ENCODE measurements around the gene ABCC11.

ABCC11 gene

GRCh38 chr16:48206594-48207242, 40.6 kb downstream of the ABCC11 start:
- H3K4me3 ChIP-seq (ENCODE audit: low read depth in 1 of 2, low read length in 2 of 2): no peak overlapping the region
- H3K4me1 ChIP-seq (ENCODE audit: control insufficient read depth in 1 of 2, insufficient read depth in 2 of 2, low read length in 2 of 2): peaks cover 12 to 29% of the 10 kb centered on the region in 2 donors
- no peaks in the 10 kb centered on the region for H3K9me3 ChIP-seq (ENCODE audit: control insufficient read depth in 1 of 2, low read length in 2 of 2)
- H3K9ac ChIP-seq (ENCODE audit: low read depth in 1 of 2, low read length in 2 of 2): no peak overlapping the region
- H3K27ac ChIP-seq (ENCODE audit: low read depth, low read length): no peak overlapping the region
- no peaks in the 10 kb centered on the region for H3K27me3 ChIP-seq (ENCODE audit: control insufficient read depth in 1 of 2, insufficient read depth in 2 of 2, low read length in 2 of 2)
- no peaks in the 10 kb centered on the region for H3K36me3 ChIP-seq (ENCODE audit: control insufficient read depth in 1 of 2, insufficient read depth in 2 of 2, low read length in 2 of 2)

- Histone ChIP-seq H3K9me3 (ENCODE audit: control insufficient read depth in 1 of 2, low read length in 2 of 2) (no peaks in the 10 kb centered on the region), H3K9ac (ENCODE audit: low read depth in 1 of 2, low read length in 2 of 2) (no peak overlapping the region), H3K4me1 (ENCODE audit: control insufficient read depth in 1 of 2, insufficient read depth in 2 of 2, low read length in 2 of 2) (peaks cover 12 to 32% of the 10 kb centered on the region in 2 donors), H3K27ac (ENCODE audit: low read depth, low read length) (no peak overlapping the region), H3K27me3 (ENCODE audit: control insufficient read depth in 1 of 2, insufficient read depth in 2 of 2, low read length in 2 of 2) (no peaks in the 10 kb centered on the region), H3K4me3 (ENCODE audit: low read depth in 1 of 2, low read length in 2 of 2) (no peak overlapping the region), H3K36me3 (ENCODE audit: control insufficient read depth in 1 of 2, insufficient read depth in 2 of 2, low read length in 2 of 2) (no peaks in the 10 kb centered on the region)
These were observed 42.6 kb downstream of the ABCC11 start for GRCh38 chr16:48204825-48205151.

DNA sequence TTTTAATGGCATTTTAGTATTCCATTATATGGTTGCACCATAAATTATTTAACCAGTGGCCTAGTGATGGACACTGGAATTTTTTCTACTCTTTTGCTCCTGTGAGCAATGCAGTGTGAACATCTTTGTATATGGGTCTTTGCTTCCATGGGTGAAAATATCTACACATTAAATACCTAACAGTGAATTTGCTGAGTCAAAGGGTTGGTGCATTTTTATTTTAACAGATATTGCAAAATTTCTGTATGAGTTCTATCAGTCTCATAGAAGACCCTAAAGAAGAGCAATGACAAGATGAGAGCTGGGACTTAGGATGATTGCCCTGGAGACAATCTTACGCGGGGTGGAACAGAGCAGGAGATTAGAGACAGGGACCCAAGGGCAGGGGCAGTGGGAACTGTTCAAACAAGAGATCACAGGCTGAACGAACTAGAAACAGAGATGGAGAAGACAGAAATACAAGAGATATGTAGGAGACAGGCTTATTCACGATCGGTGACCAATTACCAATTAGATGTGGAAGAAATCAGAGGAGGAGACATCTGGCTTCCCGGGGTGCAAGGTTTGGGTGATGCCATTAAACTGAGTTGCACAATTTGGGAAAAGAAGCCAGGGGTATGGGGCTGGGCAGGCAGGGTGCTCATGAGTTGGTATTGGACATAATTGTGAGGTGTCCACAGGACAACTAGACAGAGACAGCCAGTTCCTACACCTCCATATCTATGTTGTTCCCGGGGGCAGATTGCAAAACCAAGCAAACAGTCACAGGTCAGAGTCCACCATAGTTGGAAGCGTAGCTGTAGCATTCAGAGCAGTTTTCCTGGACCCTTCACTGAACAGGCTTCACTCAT, 43.1 kb downstream of the ABCC11 start:
- H3K36me3 ChIP-seq (ENCODE audit: control insufficient read depth in 1 of 2, insufficient read depth in 2 of 2, low read length in 2 of 2): no peaks in the 10 kb centered on the region
- no peaks in the 10 kb centered on the region for H3K27me3 ChIP-seq (ENCODE audit: control insufficient read depth in 1 of 2, insufficient read depth in 2 of 2, low read length in 2 of 2)
- H3K4me1 ChIP-seq (ENCODE audit: control insufficient read depth in 1 of 2, insufficient read depth in 2 of 2, low read length in 2 of 2): peaks cover 12 to 32% of the 10 kb centered on the region in 2 donors
- no peak overlapping the region for H3K27ac ChIP-seq (ENCODE audit: low read depth, low read length)
- no peaks in the 10 kb centered on the region for H3K9me3 ChIP-seq (ENCODE audit: control insufficient read depth in 1 of 2, low read length in 2 of 2)
- no peak overlapping the region for H3K9ac ChIP-seq (ENCODE audit: low read depth in 1 of 2, low read length in 2 of 2)
- H3K4me3 ChIP-seq (ENCODE audit: low read depth in 1 of 2, low read length in 2 of 2): no peak overlapping the region

- Histone ChIP-seq H3K27ac (ENCODE audit: low read depth, low read length) (no peak overlapping the region), H3K9ac (ENCODE audit: low read depth in 1 of 2, low read length in 2 of 2) (no peak overlapping the region), H3K4me1 (ENCODE audit: control insufficient read depth in 1 of 2, insufficient read depth in 2 of 2, low read length in 2 of 2) (peaks cover 12 to 32% of the 10 kb centered on the region in 2 donors), H3K27me3 (ENCODE audit: control insufficient read depth in 1 of 2, insufficient read depth in 2 of 2, low read length in 2 of 2) (no peaks in the 10 kb centered on the region), H3K9me3 (ENCODE audit: control insufficient read depth in 1 of 2, low read length in 2 of 2) (no peaks in the 10 kb centered on the region), H3K36me3 (ENCODE audit: control insufficient read depth in 1 of 2, insufficient read depth in 2 of 2, low read length in 2 of 2) (no peaks in the 10 kb centered on the region), H3K4me3 (ENCODE audit: low read depth in 1 of 2, low read length in 2 of 2) (no peak overlapping the region)
These were observed 45.7 kb downstream of the ABCC11 start for GRCh38 chr16:48201515-48202201.

DNA sequence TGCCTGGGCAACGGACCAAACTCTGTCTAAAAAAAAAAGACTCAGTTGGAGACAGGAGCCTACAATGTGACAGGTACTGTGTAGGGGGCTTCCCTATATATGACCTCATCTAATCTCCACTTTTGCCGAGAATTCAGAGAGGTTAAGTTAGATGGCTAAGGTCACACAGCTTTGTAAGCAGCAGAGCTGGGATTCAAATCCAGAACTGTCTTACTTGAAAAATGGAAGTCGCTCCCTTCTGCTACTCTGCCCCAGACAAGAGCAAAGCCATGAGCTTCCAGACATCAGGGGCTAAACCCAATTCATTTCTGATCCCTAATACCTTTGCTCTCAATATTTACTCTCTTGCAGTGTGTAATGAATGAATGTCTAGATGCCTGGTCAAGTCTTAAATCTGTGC, 50.0 kb downstream of the ABCC11 start:
- no peak overlapping the region for H3K4me3 ChIP-seq (ENCODE audit: low read depth in 1 of 2, low read length in 2 of 2)
- no peak overlapping the region for H3K27ac ChIP-seq (ENCODE audit: low read depth, low read length)
- no peaks in the 10 kb centered on the region for H3K27me3 ChIP-seq (ENCODE audit: control insufficient read depth in 1 of 2, insufficient read depth in 2 of 2, low read length in 2 of 2)
- peaks cover 0 to 7% of the 10 kb centered on the region in 2 donors for H3K4me1 ChIP-seq (ENCODE audit: control insufficient read depth in 1 of 2, insufficient read depth in 2 of 2, low read length in 2 of 2)
- H3K9me3 ChIP-seq (ENCODE audit: control insufficient read depth in 1 of 2, low read length in 2 of 2): no peaks in the 10 kb centered on the region
- H3K9ac ChIP-seq (ENCODE audit: low read depth in 1 of 2, low read length in 2 of 2): no peak overlapping the region
- H3K36me3 ChIP-seq (ENCODE audit: control insufficient read depth in 1 of 2, insufficient read depth in 2 of 2, low read length in 2 of 2): no peaks in the 10 kb centered on the region

- Histone ChIP-seq H3K4me3 (ENCODE audit: low read depth in 1 of 2, low read length in 2 of 2) (no peak overlapping the region), H3K27ac (ENCODE audit: low read depth, low read length) (no peak overlapping the region), H3K36me3 (ENCODE audit: control insufficient read depth in 1 of 2, insufficient read depth in 2 of 2, low read length in 2 of 2) (no peaks in the 10 kb centered on the region), H3K9ac (ENCODE audit: low read depth in 1 of 2, low read length in 2 of 2) (no peak overlapping the region), H3K4me1 (ENCODE audit: control insufficient read depth in 1 of 2, insufficient read depth in 2 of 2, low read length in 2 of 2) (no peaks in the 10 kb centered on the region), H3K9me3 (ENCODE audit: control insufficient read depth in 1 of 2, low read length in 2 of 2) (no peaks in the 10 kb centered on the region), H3K27me3 (ENCODE audit: control insufficient read depth in 1 of 2, insufficient read depth in 2 of 2, low read length in 2 of 2) (no peaks in the 10 kb centered on the region)
These were observed 52.3 kb downstream of the ABCC11 start for GRCh38 chr16:48194828-48195556.

GRCh38 chr16:48193846-48194245, 53.5 kb downstream of the ABCC11 start:
- Histone ChIP-seq H3K4me1 (ENCODE audit: control insufficient read depth in 1 of 2, insufficient read depth in 2 of 2, low read length in 2 of 2) (peaks cover 0 to 4% of the 10 kb centered on the region in 2 donors), H3K9me3 (ENCODE audit: control insufficient read depth in 1 of 2, low read length in 2 of 2) (no peaks in the 10 kb centered on the region), H3K4me3 (ENCODE audit: low read depth in 1 of 2, low read length in 2 of 2) (no peak overlapping the region), H3K9ac (ENCODE audit: low read depth in 1 of 2, low read length in 2 of 2) (no peak overlapping the region), H3K27ac (ENCODE audit: low read depth, low read length) (no peak overlapping the region), H3K27me3 (ENCODE audit: control insufficient read depth in 1 of 2, insufficient read depth in 2 of 2, low read length in 2 of 2) (no peaks in the 10 kb centered on the region), H3K36me3 (ENCODE audit: control insufficient read depth in 1 of 2, insufficient read depth in 2 of 2, low read length in 2 of 2) (no peaks in the 10 kb centered on the region)

- Histone ChIP-seq H3K27me3 (ENCODE audit: control insufficient read depth in 1 of 2, insufficient read depth in 2 of 2, low read length in 2 of 2) (no peaks in the 10 kb centered on the region), H3K9ac (ENCODE audit: low read depth in 1 of 2, low read length in 2 of 2) (no peak overlapping the region), H3K36me3 (ENCODE audit: control insufficient read depth in 1 of 2, insufficient read depth in 2 of 2, low read length in 2 of 2) (no peaks in the 10 kb centered on the region), H3K27ac (ENCODE audit: low read depth, low read length) (no peak overlapping the region), H3K4me1 (ENCODE audit: control insufficient read depth in 1 of 2, insufficient read depth in 2 of 2, low read length in 2 of 2) (peaks cover 0 to 6% of the 10 kb centered on the region in 2 donors), H3K4me3 (ENCODE audit: low read depth in 1 of 2, low read length in 2 of 2) (no peak overlapping the region), H3K9me3 (ENCODE audit: control insufficient read depth in 1 of 2, low read length in 2 of 2) (no peaks in the 10 kb centered on the region)
These were observed 58.8 kb downstream of the ABCC11 start for GRCh38 chr16:48188449-48189102.

DNA sequence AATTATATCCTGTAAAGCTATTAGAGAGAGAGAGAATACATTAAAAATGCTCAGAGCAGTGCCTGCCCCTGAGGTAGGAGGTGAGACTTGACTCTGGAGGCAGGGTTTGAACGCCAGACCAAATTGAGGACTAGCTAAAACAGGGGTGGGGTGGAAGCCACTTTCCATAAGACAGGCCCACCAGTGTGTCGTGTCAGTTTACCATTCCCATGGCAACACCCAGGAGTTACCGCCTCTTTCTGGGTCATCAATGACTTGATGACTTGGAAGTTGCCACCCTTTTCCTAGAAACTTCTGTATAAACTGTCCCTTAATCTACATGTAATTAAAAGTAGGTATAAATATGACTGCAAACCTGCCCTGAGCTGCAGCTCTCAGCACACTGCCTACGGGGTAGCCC, 59.6 kb downstream of the ABCC11 start:
- H3K9ac ChIP-seq (ENCODE audit: low read depth in 1 of 2, low read length in 2 of 2): no peak overlapping the region
- H3K9me3 ChIP-seq (ENCODE audit: control insufficient read depth in 1 of 2, low read length in 2 of 2): no peaks in the 10 kb centered on the region
- no peak overlapping the region for H3K4me3 ChIP-seq (ENCODE audit: low read depth in 1 of 2, low read length in 2 of 2)
- no peaks in the 10 kb centered on the region for H3K27me3 ChIP-seq (ENCODE audit: control insufficient read depth in 1 of 2, insufficient read depth in 2 of 2, low read length in 2 of 2)
- H3K36me3 ChIP-seq (ENCODE audit: control insufficient read depth in 1 of 2, insufficient read depth in 2 of 2, low read length in 2 of 2): no peaks in the 10 kb centered on the region
- H3K27ac ChIP-seq (ENCODE audit: low read depth, low read length): no peak overlapping the region
- peaks cover 0 to 6% of the 10 kb centered on the region in 2 donors for H3K4me1 ChIP-seq (ENCODE audit: control insufficient read depth in 1 of 2, insufficient read depth in 2 of 2, low read length in 2 of 2)
